HepG2 (cell line): ENCODE data around the gene ASH1L. TPM values are rescaled to one million over a fixed set of nuclear protein-coding genes. Genes with fewer than 3 reads are reported as not detected.

ENCODE experiments used
- HDAC6 ChIP-seq: fragments of 200-600 bp; sonication (generic); IDR thresholded peaks from 2 replicates; pipeline ENCODE4 v1.7.0; 2017; ENCODE audit warnings: mild to moderate bottlenecking, antibody characterized with exemption, low read length, low read depth
- HMG20A ChIP-seq: IDR thresholded peaks from 2 replicates; pipeline ENCODE4 v1.6.1; 2016; ENCODE audit warnings: borderline replicate concordance
- MED8 ChIP-seq: sonication (generic); formaldehyde crosslinking; IDR thresholded peaks from 2 replicates; pipeline ENCODE4 v1.8.1; 2023; ENCODE audit warnings: mild to moderate bottlenecking, missing genetic modification reagents; ENCODE audit not compliant: insufficient replicate concordance
- MLXIP ChIP-seq: sonication (generic); formaldehyde crosslinking; IDR thresholded peaks from 2 replicates; pipeline ENCODE4 v1.9.0; 2021; ENCODE audit warnings: missing genetic modification reagents, borderline replicate concordance
- RCOR2 ChIP-seq: IDR thresholded peaks from 2 replicates; pipeline ENCODE4 v1.6.1; 2016; ENCODE audit warnings: missing biosample characterization, missing genetic modification reagents
- SMAD1 ChIP-seq: sonication (generic); formaldehyde crosslinking; IDR thresholded peaks from 2 replicates; pipeline ENCODE4 v1.4.0; 2020; ENCODE audit warnings: missing genetic modification reagents, low read depth, mild to moderate bottlenecking, borderline replicate concordance
- TBP ChIP-seq: sonication (generic); formaldehyde crosslinking; IDR thresholded peaks from 2 replicates; pipeline ENCODE4 v1.5.0; 2020; ENCODE audit warnings: missing genetic modification reagents
- TEAD2 ChIP-seq: sonication (generic); formaldehyde crosslinking; IDR thresholded peaks from 2 replicates; pipeline ENCODE4 v1.9.0; 2021; ENCODE audit warnings: missing genetic modification reagents
- ZBTB42 ChIP-seq: sonication (generic); formaldehyde crosslinking; IDR thresholded peaks from 2 replicates; pipeline ENCODE4 v1.5.0; 2020; ENCODE audit warnings: mild to moderate bottlenecking, missing genetic modification reagents
- ZKSCAN1 ChIP-seq: fragments of 150-350 bp; IDR thresholded peaks from 2 replicates; pipeline ENCODE4 v1.6.1; 2014; ENCODE audit warnings: low read length
- ZNF335 ChIP-seq: sonication (generic); formaldehyde crosslinking; IDR thresholded peaks from 2 replicates; pipeline ENCODE4 v1.4.0; 2020; ENCODE audit warnings: missing genetic modification reagents
- ZNF468 ChIP-seq: sonication (generic); formaldehyde crosslinking; IDR thresholded peaks from 2 replicates; pipeline ENCODE4 v1.8.0; 2022; ENCODE audit warnings: mild to moderate bottlenecking, moderate library complexity, missing genetic modification reagents
- ZNF572 ChIP-seq: sonication (generic); formaldehyde crosslinking; IDR thresholded peaks from 2 replicates; pipeline ENCODE4 v1.5.1; 2020; ENCODE audit warnings: mild to moderate bottlenecking, missing genetic modification reagents
- ZNF609 ChIP-seq: sonication (generic); formaldehyde crosslinking; IDR thresholded peaks from 2 replicates; pipeline ENCODE4 v1.4.0; 2020; ENCODE audit warnings: mild to moderate bottlenecking, missing genetic modification reagents, borderline replicate concordance
- ZNF616 ChIP-seq: sonication (generic); formaldehyde crosslinking; IDR thresholded peaks from 2 replicates; pipeline ENCODE4 v1.5.0; 2020; ENCODE audit warnings: low read depth, mild to moderate bottlenecking, missing genetic modification reagents
- polyA plus RNA-seq, 8 experiments: library from polyadenylated mRNA; depleted of rRNA in 3 of 8; stranded (reverse) in 7 of 8; unstranded in 1 of 8; fragments of >200 nt; fragmentation: Illumina TruSeq in 4 of 8; extraction: Trizol in 4 of 8; gene quantifications; 2 replicates each; pipeline versions ENCODE4 v1.2.1 to v1.2.3, GENCODE V29; 2011 to 2016; ENCODE audit warnings: low read depth in 4 of 8, missing spikeins in 1 of 8, mixed read lengths in 1 of 8; ENCODE audit not compliant: insufficient read depth in 1 of 8
- total RNA-seq, 5 experiments: library from RNA; depleted of rRNA; stranded (reverse); fragments of >200 nt; fragmentation: Illumina TruSeq; extraction: Trizol; gene quantifications; 2 replicates each; pipeline ENCODE4 v1.2.3, GENCODE V29; 2016; ENCODE audit warnings: low read depth in 1 of 5
- TF ChIP-seq, protein P1 (sequence below): sonication (generic); formaldehyde crosslinking; IDR thresholded peaks from 2 replicates; pipeline ENCODE4 v1.9.0; 2021; ENCODE audit warnings: missing genetic modification reagents, borderline replicate concordance
- TF ChIP-seq, protein P2 (sequence below): sonication (generic); formaldehyde crosslinking; IDR thresholded peaks from 2 replicates; pipeline ENCODE4 v1.9.0; 2021; ENCODE audit warnings: missing genetic modification reagents, mild to moderate bottlenecking, borderline replicate concordance
- TF ChIP-seq, protein P3 (sequence below): IDR thresholded peaks from 2 replicates; pipeline ENCODE4 v1.6.1; 2016; ENCODE audit warnings: mild to moderate bottlenecking, missing biosample characterization, missing genetic modification reagents

Gene ASH1L
- total and polyA plus RNA-seq, 2 of the 13 experiments (the other 11 are each of a cell fraction or from before 2014, with no cell fraction given), result 10.2 to 15.3 TPM

GRCh38 chr1:155308493-155309422 lies 253.8 kb downstream of the ASH1L start, which contains the start of gene FDPS (continued):
- TF ChIP-seq MLXIP (CRISPR knock-in tag) (no peak), RCOR2 (CRISPR knock-in tag) (no peak), HMG20A (CRISPR knock-in tag) (no peak), ZNF335 (peak; percentile 56; the same call in 1 of the 2 replicates), ZNF572 (CRISPR knock-in tag) (no peak), ZNF616 (CRISPR knock-in tag) (no peak), ZNF468 (CRISPR knock-in tag) (no peak; the same call in 1 of the 2 replicates), SMAD1 (peak; percentile 79; the same call in 1 of the 2 replicates), MED8 (CRISPR knock-in tag) (no peak), HDAC6 (no peak), ZNF609 (no peak), ZBTB42 (CRISPR knock-in tag) (no peak; the same call in 1 of the 2 replicates), ZKSCAN1 (no peak), TBP (CRISPR knock-in tag) (no peak), TEAD2 (CRISPR knock-in tag) (no peak)
- TF ChIP-seq, protein P1, sequence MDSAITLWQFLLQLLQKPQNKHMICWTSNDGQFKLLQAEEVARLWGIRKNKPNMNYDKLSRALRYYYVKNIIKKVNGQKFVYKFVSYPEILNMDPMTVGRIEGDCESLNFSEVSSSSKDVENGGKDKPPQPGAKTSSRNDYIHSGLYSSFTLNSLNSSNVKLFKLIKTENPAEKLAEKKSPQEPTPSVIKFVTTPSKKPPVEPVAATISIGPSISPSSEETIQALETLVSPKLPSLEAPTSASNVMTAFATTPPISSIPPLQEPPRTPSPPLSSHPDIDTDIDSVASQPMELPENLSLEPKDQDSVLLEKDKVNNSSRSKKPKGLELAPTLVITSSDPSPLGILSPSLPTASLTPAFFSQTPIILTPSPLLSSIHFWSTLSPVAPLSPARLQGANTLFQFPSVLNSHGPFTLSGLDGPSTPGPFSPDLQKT (CRISPR knock-in tag), result no peak
- TF ChIP-seq, protein P2, sequence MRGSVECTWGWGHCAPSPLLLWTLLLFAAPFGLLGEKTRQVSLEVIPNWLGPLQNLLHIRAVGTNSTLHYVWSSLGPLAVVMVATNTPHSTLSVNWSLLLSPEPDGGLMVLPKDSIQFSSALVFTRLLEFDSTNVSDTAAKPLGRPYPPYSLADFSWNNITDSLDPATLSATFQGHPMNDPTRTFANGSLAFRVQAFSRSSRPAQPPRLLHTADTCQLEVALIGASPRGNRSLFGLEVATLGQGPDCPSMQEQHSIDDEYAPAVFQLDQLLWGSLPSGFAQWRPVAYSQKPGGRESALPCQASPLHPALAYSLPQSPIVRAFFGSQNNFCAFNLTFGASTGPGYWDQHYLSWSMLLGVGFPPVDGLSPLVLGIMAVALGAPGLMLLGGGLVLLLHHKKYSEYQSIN, result no peak
- TF ChIP-seq, protein P3, sequence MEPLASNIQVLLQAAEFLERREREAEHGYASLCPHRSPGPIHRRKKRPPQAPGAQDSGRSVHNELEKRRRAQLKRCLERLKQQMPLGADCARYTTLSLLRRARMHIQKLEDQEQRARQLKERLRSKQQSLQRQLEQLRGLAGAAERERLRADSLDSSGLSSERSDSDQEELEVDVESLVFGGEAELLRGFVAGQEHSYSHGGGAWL (CRISPR knock-in tag), result peak; percentile 60; the same call in 1 of the 2 replicates
